HL-60/S4 treated with phorbol 12-myristate 13-acetate at 8.2 ng/mL for 4 days and 3 days (cell line): ENCODE results near the gene MSANTD2.

Source experiments
- in situ Hi-C: fragments of 300-500 bp; cut with MboI; formaldehyde crosslinking; loops from 2 replicates; pipeline ENCODE4 v1.15.0; 2022; ENCODE audit warnings: low sequenced_read_pairs

MSANTD2 gene

GRCh38 chr11:124800226-124800929, at the start of gene MSANTD2:
MSANTD2 (minus strand) TSS chr11:124800406; CDS start chr11:124800380, 26 bp downstream.
- in situ Hi-C loops: loop anchor here (25.0 kb wide), 1 partner anchor 388 kb away; the partner anchor contains the start of gene OR8B4

GRCh38 chr11:124846070-124846673, 46.0 kb upstream of the MSANTD2 start:
- in situ Hi-C loops: loop anchor here (25.0 kb wide), 1 partner anchor 184 kb away; the partner anchor contains the start of genes SIAE and SPA17

- in situ Hi-C loops: loop anchor here (25.0 kb wide), 1 partner anchor 182 kb away; the partner anchor contains the start of genes SIAE and SPA17
Observed at GRCh38 chr11:124844664-124845079, 44.5 kb upstream of the MSANTD2 start.

- in situ Hi-C loops: loop anchor here (25.0 kb wide), 1 partner anchor 181 kb away; the partner anchor contains the start of genes SIAE and SPA17
Observed at GRCh38 chr11:124843616-124843910, 43.4 kb upstream of the MSANTD2 start.

GRCh38 chr11:124842305-124842704, 42.1 kb upstream of the MSANTD2 start:
- in situ Hi-C loops: loop anchor here (25.0 kb wide), 1 partner anchor 180 kb away; the partner anchor contains the start of genes SIAE and SPA17

GRCh38 chr11:124841840-124842239, 41.6 kb upstream of the MSANTD2 start:
- in situ Hi-C loops: loop anchor here (25.0 kb wide), 1 partner anchor 180 kb away; the partner anchor contains the start of genes SIAE and SPA17

- in situ Hi-C loops: loop anchor here (25.0 kb wide), 1 partner anchor 179 kb away; the partner anchor contains the start of genes SIAE and SPA17
Observed at GRCh38 chr11:124841201-124841600, 41.0 kb upstream of the MSANTD2 start.

- in situ Hi-C loops: loop anchor here (25.0 kb wide), 1 partner anchor 178 kb away; the partner anchor contains the start of genes SIAE and SPA17
Observed at GRCh38 chr11:124840666-124841065, 40.5 kb upstream of the MSANTD2 start.

- in situ Hi-C loops: loop anchor here (25.0 kb wide), 1 partner anchor 178 kb away; the partner anchor contains the start of genes SIAE and SPA17
Observed at GRCh38 chr11:124839972-124840621, 39.9 kb upstream of the MSANTD2 start.

- in situ Hi-C loops: loop anchor here (25.0 kb wide), 1 partner anchor 177 kb away; the partner anchor contains the start of genes SIAE and SPA17
Observed at GRCh38 chr11:124839128-124839971, 39.1 kb upstream of the MSANTD2 start.

GRCh38 chr11:124838805-124839127, 38.6 kb upstream of the MSANTD2 start:
- in situ Hi-C loops: loop anchor here (25.0 kb wide), 1 partner anchor 176 kb away; the partner anchor contains the start of genes SIAE and SPA17

- in situ Hi-C loops: loop anchor here (25.0 kb wide), 1 partner anchor 175 kb away; the partner anchor contains the start of genes SIAE and SPA17
Observed at GRCh38 chr11:124837491-124837856, 37.3 kb upstream of the MSANTD2 start.

GRCh38 chr11:124835918-124836317, 35.7 kb upstream of the MSANTD2 start:
- in situ Hi-C loops: loop anchor here (25.0 kb wide), 1 partner anchor 174 kb away; the partner anchor contains the start of genes SIAE and SPA17

GRCh38 chr11:124834526-124835180, 34.4 kb upstream of the MSANTD2 start:
- in situ Hi-C loops: loop anchor here (25.0 kb wide), 1 partner anchor 172 kb away; the partner anchor contains the start of genes SIAE and SPA17

GRCh38 chr11:124832571-124832970, 32.4 kb upstream of the MSANTD2 start:
- in situ Hi-C loops: loop anchor here (25.0 kb wide), 1 partner anchor 170 kb away; the partner anchor contains the start of genes SIAE and SPA17

GRCh38 chr11:124831897-124832296, 31.7 kb upstream of the MSANTD2 start:
- in situ Hi-C loops: loop anchor here (25.0 kb wide), 1 partner anchor 170 kb away; the partner anchor contains the start of genes SIAE and SPA17

GRCh38 chr11:124830749-124831148, 30.5 kb upstream of the MSANTD2 start:
- in situ Hi-C loops: loop anchor here (25.0 kb wide), 1 partner anchor 168 kb away; the partner anchor contains the start of genes SIAE and SPA17

- in situ Hi-C loops: loop anchor here (25.0 kb wide), 1 partner anchor 168 kb away; the partner anchor contains the start of genes SIAE and SPA17
Observed at GRCh38 chr11:124829986-124830385, 29.8 kb upstream of the MSANTD2 start.

- in situ Hi-C loops: loop anchor here (25.0 kb wide), 1 partner anchor 164 kb away; the partner anchor contains the start of genes SIAE and SPA17
Observed at GRCh38 chr11:124825876-124826275, 25.7 kb upstream of the MSANTD2 start.
